ENCODE data around the gene HECTD1.
"Not testable (repeated sequence)": the region's sequence is repeated elsewhere in the genome, so short reads cannot be mapped to it uniquely, and the experiment has no call there.

DNA sequence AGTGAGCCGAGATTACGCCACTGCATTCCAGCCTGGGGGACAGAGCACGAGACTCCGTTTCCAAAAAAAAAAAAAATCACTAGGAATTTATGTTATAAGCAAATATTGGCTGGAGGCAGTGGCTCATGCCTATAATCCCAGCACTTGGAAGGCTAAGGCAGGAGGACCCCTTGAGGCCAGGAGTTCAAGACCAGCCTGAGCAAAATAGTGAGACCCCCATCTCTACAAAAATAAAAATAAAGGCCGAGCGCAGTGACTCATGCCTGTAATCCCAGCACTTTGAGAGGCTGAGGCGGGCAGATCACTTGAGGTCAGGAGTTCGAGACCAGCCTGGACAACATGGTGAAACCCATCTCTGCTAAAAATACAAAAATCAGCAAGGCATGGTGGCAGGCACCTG lies 144.7 kb downstream of the HECTD1 start:
- TF ChIP-seq EZH2 (IDR thresholded peaks at IDR 0.05); FOXP2 (optimal IDR thresholded peaks at IDR 0.05; ENCODE audit: control extremely low read depth, extremely low read length, insufficient read depth); POLR2AphosphoS5 (IDR thresholded peaks at IDR 0.05; ENCODE audit: borderline replicate concordance, low read depth, low read length): not testable (repeated sequence)

Data from SK-N-MC (cell line).